HepG2 (cell line): Measurements from ENCODE around the gene ZNF3. TPM values are rescaled to one million over a fixed set of nuclear protein-coding genes. Genes with fewer than 3 reads are reported as not detected.
A peak's percentile ranks its signal among the peaks of the same experiment; 100 is the strongest.

Experiments
- ATF5 ChIP-seq: sonication (generic); formaldehyde crosslinking; IDR thresholded peaks from 2 replicates; pipeline ENCODE4 v1.4.0; 2020; ENCODE audit warnings: mild to moderate bottlenecking, low read depth, missing genetic modification reagents
- ATRX ChIP-seq: sonication (generic); formaldehyde crosslinking; IDR thresholded peaks from 2 replicates; pipeline ENCODE4 v1.4.0; 2020; ENCODE audit warnings: missing genetic modification reagents, borderline replicate concordance
- CBFB ChIP-seq: sonication (generic); formaldehyde crosslinking; IDR thresholded peaks from 2 replicates; pipeline ENCODE4 v1.4.0; 2020; ENCODE audit warnings: missing genetic modification reagents
- HHEX ChIP-seq: IDR thresholded peaks from 2 replicates; pipeline ENCODE4 v1.6.1; 2016; ENCODE audit warnings: control low read depth
- HMG20A ChIP-seq: IDR thresholded peaks from 2 replicates; pipeline ENCODE4 v1.6.1; 2016; ENCODE audit warnings: borderline replicate concordance
- MATR3 ChIP-seq: sonication (generic); formaldehyde crosslinking; IDR thresholded peaks from 2 replicates; pipeline ENCODE4 v1.4.0; 2020; ENCODE audit warnings: missing genetic modification reagents
- NR2F6 ChIP-seq, 2 experiments: IDR thresholded peaks; 2 replicates each; pipeline ENCODE4 v1.6.1; 2016; ENCODE audit warnings: antibody characterized with exemption in 1 of 2, mild to moderate bottlenecking in 1 of 2
- PAXIP1 ChIP-seq: sonication (generic); formaldehyde crosslinking; conservative IDR thresholded peaks from 2 replicates; pipeline ENCODE4 v1.4.0; 2020; ENCODE audit warnings: mild to moderate bottlenecking, missing genetic modification reagents, moderate library complexity
- SOX13 ChIP-seq, 3 experiments: fragments of 450-650 bp in 1 of 3; sonication (generic) in 1 of 3; formaldehyde crosslinking in 1 of 3; IDR thresholded peaks in 2 of 3; conservative IDR thresholded peaks in 1 of 3; 2 replicates each; pipeline versions ENCODE4 v1.5.0 to v1.6.1; 2016 to 2020; ENCODE audit warnings: antibody characterized with exemption in 1 of 3, mild to moderate bottlenecking in 1 of 3, missing compliant biosample characterization in 1 of 3, missing genetic modification reagents in 1 of 3, moderate library complexity in 1 of 3
- SP4 ChIP-seq: sonication (generic); formaldehyde crosslinking; IDR thresholded peaks from 2 replicates; pipeline ENCODE4 v1.8.1; 2023; ENCODE audit warnings: mild to moderate bottlenecking, missing genetic modification reagents
- TCF12 ChIP-seq, 2 experiments: fragments of 450-650 bp in 1 of 2; sonication (generic) in 1 of 2; formaldehyde crosslinking in 1 of 2; IDR thresholded peaks; 2 replicates each; pipeline versions ENCODE4 v1.6.1 to v1.8.0; 2017 to 2022; ENCODE audit warnings: antibody characterized with exemption in 1 of 2, mild to moderate bottlenecking in 1 of 2, missing genetic modification reagents in 1 of 2, moderate library complexity in 1 of 2
- TMF1 ChIP-seq: sonication (generic); formaldehyde crosslinking; IDR thresholded peaks from 2 replicates; pipeline ENCODE4 v1.8.1; 2022; ENCODE audit warnings: low read depth, missing genetic modification reagents
- YEATS2 ChIP-seq: sonication (generic); formaldehyde crosslinking; IDR thresholded peaks from 2 replicates; pipeline ENCODE4 v1.4.0; 2020; ENCODE audit warnings: missing genetic modification reagents, borderline replicate concordance
- ZFX ChIP-seq: sonication (generic); formaldehyde crosslinking; IDR thresholded peaks from 2 replicates; pipeline ENCODE4 v1.4.0; 2020; ENCODE audit warnings: mild to moderate bottlenecking, low read depth, missing genetic modification reagents, moderate library complexity
- ZKSCAN1 ChIP-seq: fragments of 150-350 bp; IDR thresholded peaks from 2 replicates; pipeline ENCODE4 v1.6.1; 2014; ENCODE audit warnings: low read length
- ZNF484 ChIP-seq: sonication (generic); formaldehyde crosslinking; IDR thresholded peaks from 2 replicates; pipeline ENCODE4 v1.5.1; 2020; ENCODE audit warnings: mild to moderate bottlenecking, low read depth, missing genetic modification reagents, borderline replicate concordance
- ZNF547 ChIP-seq: sonication (generic); formaldehyde crosslinking; IDR thresholded peaks from 2 replicates; pipeline ENCODE4 v1.5.1; 2020; ENCODE audit warnings: mild to moderate bottlenecking, missing genetic modification reagents
- polyA plus RNA-seq, 8 experiments: library from polyadenylated mRNA; depleted of rRNA in 3 of 8; stranded (reverse) in 7 of 8; unstranded in 1 of 8; fragments of >200 nt; fragmentation: Illumina TruSeq in 4 of 8; extraction: Trizol in 4 of 8; gene quantifications; 2 replicates each; pipeline versions ENCODE4 v1.2.1 to v1.2.3, GENCODE V29; 2011 to 2016; ENCODE audit warnings: low read depth in 4 of 8, missing spikeins in 1 of 8, mixed read lengths in 1 of 8; ENCODE audit not compliant: insufficient read depth in 1 of 8
- total RNA-seq, 5 experiments: library from RNA; depleted of rRNA; stranded (reverse); fragments of >200 nt; fragmentation: Illumina TruSeq; extraction: Trizol; gene quantifications; 2 replicates each; pipeline ENCODE4 v1.2.3, GENCODE V29; 2016; ENCODE audit warnings: low read depth in 1 of 5
- TF ChIP-seq, protein P1 (sequence below): sonication (generic); formaldehyde crosslinking; IDR thresholded peaks from 2 replicates; pipeline ENCODE4 v1.5.1; 2020; ENCODE audit warnings: missing genetic modification reagents, mild to moderate bottlenecking, borderline replicate concordance
- TF ChIP-seq, protein P2 (sequence below): sonication (generic); formaldehyde crosslinking; IDR thresholded peaks from 2 replicates; pipeline ENCODE4 v1.8.1; 2023; ENCODE audit warnings: mild to moderate bottlenecking, inconsistent platforms, moderate library complexity, missing genetic modification reagents, borderline replicate concordance

ZNF3 gene
- total and polyA plus RNA-seq, 2 of the 13 experiments (the other 11 are each of a cell fraction or from before 2014, with no cell fraction given) = 33.7 to 56.9 TPM

- TF ChIP-seq ZFX (CRISPR knock-in tag) (peak; percentile 59), ATF5 (no peak), HMG20A (no peak), YEATS2 (CRISPR knock-in tag) (peak; percentile 87), ZNF484 (no peak), ZNF547 (CRISPR knock-in tag) (0 out of 2 replicates have a peak, but pooled peaks have one; percentile 34), ATRX (CRISPR knock-in tag) (no peak), TMF1 (CRISPR knock-in tag) (peak; percentile 77), PAXIP1 (no peak), ZKSCAN1 (no peak), HHEX (CRISPR knock-in tag) (no peak), NR2F6 (IDR thresholded peaks at IDR 0.05) (no peak), NR2F6 (CRISPR knock-in tag; IDR thresholded peaks at IDR 0.05) (peak; percentile 7; the same call in 1 of the 2 replicates), SOX13 (IDR thresholded peaks at IDR 0.05) (no peak), SOX13 (CRISPR knock-in tag; conservative IDR thresholded peaks at IDR 0.05 in 1 of 2, IDR thresholded peaks at IDR 0.05 in 1 of 2) (peak in 1 of 2 experiments; percentile 20; a peak in 1 of 4 replicates), SP4 (CRISPR knock-in tag) (peak; percentile 77), CBFB (CRISPR knock-in tag) (peak; percentile 22), TCF12 (IDR thresholded peaks at IDR 0.05) (no peak), TCF12 (CRISPR knock-in tag; IDR thresholded peaks at IDR 0.05) (no peak; the same call in 1 of the 2 replicates), MATR3 (CRISPR knock-in tag) (no peak)
- TF ChIP-seq, protein P1, sequence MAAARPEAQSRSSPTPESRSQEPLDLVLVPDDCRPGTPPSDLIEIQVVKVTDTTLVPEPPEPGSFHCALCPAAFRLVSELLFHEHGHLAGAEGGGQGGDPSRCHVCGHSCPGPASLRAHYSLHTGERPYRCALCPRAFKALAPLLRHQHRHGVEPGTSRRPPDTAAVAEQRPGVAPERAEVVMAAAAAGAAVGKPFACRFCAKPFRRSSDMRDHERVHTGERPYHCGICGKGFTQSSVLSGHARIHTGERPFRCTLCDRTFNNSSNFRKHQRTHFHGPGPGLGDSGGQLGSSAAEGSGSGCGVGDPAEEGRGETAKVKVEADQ (CRISPR knock-in tag) = no peak
- TF ChIP-seq, protein P2, sequence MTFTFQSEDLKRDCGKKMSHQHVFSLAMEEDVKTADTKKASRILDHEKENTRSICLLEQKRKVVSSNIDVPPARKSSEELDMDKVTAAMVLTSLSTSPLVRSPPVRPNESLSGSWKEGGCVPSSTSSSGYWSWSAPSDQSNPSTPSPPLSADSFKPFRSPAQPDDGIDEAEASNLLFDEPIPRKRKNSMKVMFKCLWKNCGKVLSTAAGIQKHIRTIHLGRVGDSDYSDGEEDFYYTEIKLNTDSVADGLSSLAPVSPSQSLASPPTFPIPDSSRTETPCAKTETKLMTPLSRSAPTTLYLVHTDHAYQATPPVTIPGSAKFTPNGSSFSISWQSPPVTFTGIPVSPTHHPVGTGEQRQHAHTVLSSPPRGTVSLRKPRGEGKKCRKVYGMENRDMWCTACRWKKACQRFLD (CRISPR knock-in tag) = no peak; the same call in 1 of the 2 replicates
Observed at GRCh38 chr7:100101016-100101862, 19.7 kb upstream of the ZNF3 start, which contains the start of the genes AP4M1 and MCM7 (continued).
